ENCODE measurements around the gene TANK.
"Not testable (repeated sequence)": the region's sequence is repeated elsewhere in the genome, so short reads cannot be mapped to it uniquely, and the experiment has no call there.

Gene TANK

DNA sequence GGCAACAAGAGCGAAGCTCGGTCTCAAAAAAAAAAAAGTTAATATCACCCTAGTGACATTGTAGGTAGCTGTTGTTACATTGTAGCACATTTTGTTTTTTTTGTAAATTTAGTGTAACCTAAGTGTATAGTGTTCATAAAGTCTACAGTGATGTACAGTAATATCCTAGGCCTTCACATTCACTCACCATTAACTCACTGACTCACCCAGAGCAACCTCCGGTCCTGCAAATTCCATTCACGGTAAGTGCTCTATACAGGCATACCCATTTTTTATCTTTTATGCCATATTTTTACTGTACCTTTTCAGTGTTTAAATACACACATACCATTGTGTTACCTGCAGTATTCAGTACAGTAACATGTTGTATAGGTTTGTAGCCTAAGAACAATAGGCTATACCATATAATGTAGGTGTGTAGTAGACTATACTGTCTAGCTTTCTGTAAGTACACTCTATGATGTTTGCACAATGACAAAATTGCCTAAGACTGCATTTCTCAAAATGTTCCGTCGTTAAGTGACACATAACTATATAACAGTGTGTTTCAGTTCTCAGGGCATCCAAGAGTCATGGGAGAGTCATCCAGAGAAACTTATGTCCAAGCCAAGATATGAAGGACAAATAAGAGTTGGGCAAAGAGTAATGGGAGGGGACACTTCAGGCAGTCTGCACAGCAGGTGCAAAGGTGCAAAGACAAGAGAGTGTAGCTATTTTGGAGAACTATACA, 68.4 kb downstream of the TANK start:
- DNase-seq (ENCODE audit: low read depth) = no peak

- no peak for DNase-seq (ENCODE audit: low read depth)
Observed at GRCh38 chr2:161230959-161231358, 70.7 kb downstream of the TANK start.

DNA sequence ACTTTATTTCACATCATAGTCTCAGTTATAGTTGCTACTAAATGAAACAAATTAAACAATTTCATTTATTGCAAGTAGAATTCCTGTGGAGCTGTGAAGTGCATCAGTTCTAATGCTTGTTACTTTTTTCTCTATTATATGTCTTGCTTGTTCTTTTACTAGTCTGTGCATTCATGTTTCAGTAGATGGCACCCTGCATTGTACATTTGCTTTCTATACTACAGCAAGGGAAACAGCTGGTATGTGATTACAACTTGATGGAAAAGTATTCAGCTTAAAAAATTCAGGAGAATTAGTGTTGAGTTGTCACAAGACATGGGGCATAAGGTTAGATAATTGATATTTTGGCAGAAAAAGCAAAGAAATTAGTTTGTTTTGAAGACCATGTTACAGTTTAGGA, 72.3 kb downstream of the TANK start:
- no peak for DNase-seq (ENCODE audit: low read depth)

GRCh38 chr2:161233858-161234431, 73.7 kb downstream of the TANK start:
- no peak for DNase-seq (ENCODE audit: low read depth)

DNA sequence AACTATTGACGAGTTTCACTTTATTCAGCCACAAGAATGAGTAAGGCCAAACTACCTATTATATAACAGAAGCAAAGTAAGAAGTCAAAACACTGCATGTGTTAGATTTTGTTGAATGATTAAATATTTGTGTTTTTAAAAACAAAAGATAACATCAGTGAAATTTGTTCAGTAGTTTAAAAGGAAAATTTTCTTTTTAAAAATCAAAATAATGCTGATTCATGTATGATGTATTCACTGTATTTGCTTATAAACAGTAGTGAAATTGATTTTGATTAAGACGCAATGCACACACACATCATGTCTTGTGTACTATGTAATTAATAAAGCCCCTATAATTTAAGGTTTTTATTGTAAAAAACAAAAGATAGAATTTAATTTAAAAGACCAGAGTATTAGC, 74.4 kb downstream of the TANK start:
- no peak for DNase-seq (ENCODE audit: low read depth)

- peak; percentile 24 for DNase-seq (ENCODE audit: low read depth)
Observed at GRCh38 chr2:161237392-161238264, 77.4 kb downstream of the TANK start.

DNA sequence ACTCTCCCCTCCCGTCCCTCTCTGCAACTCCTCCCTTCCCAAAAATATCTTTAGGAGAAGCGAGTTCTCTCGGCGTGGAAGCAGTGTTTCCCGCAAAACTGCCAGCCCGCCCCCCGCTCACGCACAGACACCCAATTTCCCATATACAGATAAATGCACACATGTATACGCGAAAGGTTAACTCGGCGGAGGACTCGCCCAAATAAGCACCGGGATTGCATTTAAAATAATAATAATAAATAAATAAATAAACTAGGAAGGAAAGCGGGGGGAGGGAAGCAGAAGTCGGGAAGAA, 78.0 kb downstream of the TANK start:
- no peak for DNase-seq (ENCODE audit: low read depth)

DNA sequence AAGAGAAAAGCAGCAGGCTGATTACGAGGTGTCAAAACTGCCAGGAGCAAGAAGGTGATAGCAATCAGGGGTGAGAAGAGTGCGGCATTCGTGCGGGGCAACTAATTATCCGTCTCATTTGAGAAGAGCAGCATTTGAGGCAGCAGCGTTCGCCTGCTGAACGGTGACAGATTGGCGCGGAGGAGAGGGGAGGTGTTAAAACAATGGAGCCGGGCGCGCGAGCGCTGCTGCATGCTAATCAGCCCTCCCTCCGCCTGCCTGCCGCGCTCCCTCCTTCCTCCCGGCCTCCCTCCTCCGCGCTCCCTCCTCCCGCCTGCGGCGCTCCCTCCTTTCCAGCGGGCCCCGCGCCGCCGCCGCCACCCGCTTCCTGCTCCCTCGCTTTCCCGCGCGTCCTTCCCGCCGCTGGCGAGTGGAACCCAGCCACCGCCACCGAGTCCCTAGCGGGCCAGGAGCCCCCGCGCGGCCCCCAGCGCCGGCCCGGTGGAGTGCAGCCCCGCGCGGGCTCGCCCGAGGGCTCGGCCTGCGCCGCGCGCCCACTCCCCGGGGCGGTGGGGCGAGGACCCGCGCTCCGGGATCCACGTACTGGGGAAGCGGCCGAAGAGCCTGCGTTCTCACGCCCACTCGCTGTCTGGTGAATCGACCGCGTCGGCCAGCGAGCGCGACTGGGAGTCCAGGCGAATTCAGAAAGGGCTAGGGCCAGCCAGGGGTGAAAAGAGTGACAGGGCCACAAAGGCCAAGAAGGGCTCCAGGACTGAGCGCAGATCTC, 78.5 kb downstream of the TANK start:
- DNase-seq (ENCODE audit: low read depth) = no peak

- no peak for DNase-seq (ENCODE audit: low read depth)
Observed at GRCh38 chr2:161239326-161240109, 79.3 kb downstream of the TANK start.

DNA sequence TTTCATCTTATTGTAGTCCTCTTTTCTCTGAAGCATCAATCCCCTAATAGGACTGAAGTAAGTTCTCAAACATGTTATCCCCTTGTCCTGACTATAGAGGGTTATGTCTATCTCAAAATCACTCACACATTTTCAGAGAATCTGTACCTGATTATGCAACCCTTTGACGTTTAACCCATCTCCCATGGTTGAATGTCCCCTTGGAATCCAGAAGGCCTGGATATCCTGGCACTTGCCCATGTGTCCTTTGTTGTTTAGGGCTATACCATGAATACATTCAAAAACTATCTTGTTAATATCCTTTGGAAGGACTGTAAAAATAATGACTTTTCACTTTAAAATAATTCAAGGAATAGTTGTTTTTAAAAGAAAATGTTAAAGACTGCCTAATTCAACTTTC, 81.7 kb downstream of the TANK start:
- no peak for DNase-seq (ENCODE audit: low read depth)

DNA sequence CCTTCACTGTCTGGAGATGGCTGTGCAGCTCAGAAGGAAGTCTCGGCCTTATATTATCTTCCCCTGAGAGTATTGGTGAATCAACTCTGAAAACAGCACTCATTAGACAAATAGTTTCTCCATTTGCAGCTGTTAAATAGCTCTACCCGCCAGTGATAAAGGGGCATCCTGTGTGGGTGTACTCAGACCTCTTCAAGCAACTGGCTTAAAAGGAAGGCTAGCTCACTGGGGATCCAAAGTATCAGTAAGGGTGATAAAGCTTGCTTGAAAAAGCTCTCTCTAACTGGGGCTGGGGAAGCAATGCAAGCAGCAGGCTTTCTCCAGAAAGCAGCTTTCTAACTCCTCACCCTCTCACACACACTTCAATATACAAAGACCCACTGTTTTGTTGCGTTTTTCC, 83.1 kb downstream of the TANK start:
- no peak for DNase-seq (ENCODE audit: low read depth)

- no peak for DNase-seq (ENCODE audit: low read depth)
Observed at GRCh38 chr2:161243905-161244304, 83.7 kb downstream of the TANK start.

GRCh38 chr2:161244387-161245260, 84.4 kb downstream of the TANK start:
- not testable (repeated sequence) for DNase-seq (ENCODE audit: low read depth)

- DNase-seq (ENCODE audit: low read depth) = no peak
Observed at GRCh38 chr2:161245261-161245553, 85.0 kb downstream of the TANK start.

- no peak for DNase-seq (ENCODE audit: low read depth)
Observed at GRCh38 chr2:161245671-161246070, 85.4 kb downstream of the TANK start.

- DNase-seq (ENCODE audit: low read depth) = no peak
Observed at GRCh38 chr2:161246281-161246680, 86.1 kb downstream of the TANK start.

GRCh38 chr2:161250864-161251436, 90.7 kb downstream of the TANK start:
- DNase-seq (ENCODE audit: low read depth) = no peak

DNA sequence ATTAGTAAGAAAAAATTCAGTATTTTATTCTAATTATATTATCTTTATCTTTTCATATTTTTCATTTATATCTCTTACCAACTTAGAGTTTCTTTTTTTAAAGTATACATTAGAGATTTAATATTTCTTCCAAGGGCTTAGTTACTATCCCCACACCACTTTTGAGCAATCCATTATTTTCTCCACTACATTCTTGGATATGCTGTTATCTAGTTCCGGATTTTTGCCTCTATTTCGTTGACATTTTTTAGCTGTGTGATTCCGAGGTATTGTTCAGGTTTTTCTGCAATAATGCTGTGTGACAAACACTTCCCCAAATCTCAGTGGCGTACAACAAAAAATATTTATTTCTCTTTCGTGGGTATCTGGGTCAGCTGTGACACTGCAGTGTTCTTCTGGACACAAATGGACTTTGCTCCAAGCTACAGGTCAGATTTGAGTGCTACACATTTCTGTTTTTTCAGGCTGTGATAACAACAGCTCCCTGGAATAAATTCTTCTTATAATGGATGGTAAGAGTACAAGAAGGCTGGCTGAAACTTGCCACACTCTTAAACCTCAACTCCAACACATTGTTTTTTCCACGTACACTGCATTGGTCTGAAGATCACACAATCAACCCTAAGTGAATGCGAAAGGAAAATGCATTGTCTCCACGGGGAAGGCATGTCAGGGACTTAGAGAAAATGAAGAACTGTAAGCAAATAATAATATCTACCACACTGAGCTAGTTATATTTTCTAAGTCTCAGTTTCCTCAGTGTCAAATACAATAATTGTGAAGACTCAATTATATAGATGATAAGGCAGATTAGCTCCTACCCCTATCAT, 97.1 kb downstream of the TANK start:
- DNase-seq (ENCODE audit: low read depth) = no peak

- DNase-seq (ENCODE audit: low read depth) = no peak
Observed at GRCh38 chr2:161265874-161266273, 105.6 kb downstream of the TANK start.

DNA sequence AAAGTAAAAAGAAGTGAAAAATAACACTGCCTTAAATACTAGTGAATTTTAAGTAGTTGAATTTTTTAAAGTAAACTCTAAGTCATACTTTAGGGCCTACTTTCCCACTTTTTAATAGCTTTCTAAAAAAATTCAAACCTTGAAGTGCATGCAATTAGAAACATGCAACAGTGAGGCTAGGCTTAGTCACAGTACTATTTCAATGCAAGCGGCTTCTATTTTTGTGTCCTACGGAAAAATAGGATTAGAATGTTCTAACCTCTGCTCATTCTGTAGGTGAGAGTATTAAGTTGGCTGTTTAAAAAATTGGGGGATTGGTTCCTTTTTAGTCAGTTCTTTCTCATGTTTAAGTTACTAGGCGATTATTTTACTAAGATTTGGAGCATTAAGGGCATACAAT, 108.9 kb downstream of the TANK start:
- no peak for DNase-seq (ENCODE audit: low read depth)
